DND-41 (cell line): ENCODE data around the gene SLC1A2.

ENCODE experiments used
- ATAC-seq: fragments of 200-7000 bp; cut with Tn5 transposase; 3 replicates; pipeline ENCODE4 v1.9.1; 2021; ENCODE audit warnings: low read depth; ENCODE audit not compliant: insufficient read depth
- DNase-seq: peaks from one replicate; pipeline ENCODE4 v3.0.0-alpha.2; 2020
- H2AFZ ChIP-seq: 2 replicates; pipeline ENCODE4 v1.6.0; 2012; ENCODE audit warnings: low read depth, low read length
- H3K27ac ChIP-seq: 2 replicates; pipeline ENCODE4 v1.5.1; 2012; ENCODE audit warnings: low read length, inconsistent platforms
- H3K27me3 ChIP-seq: fragments of 200-600 bp; sonication (generic); 2 replicates; pipeline ENCODE4 v1.6.0; 2012; ENCODE audit warnings: low read length, mild to moderate bottlenecking, inconsistent platforms; ENCODE audit not compliant: insufficient read depth, poor library complexity
- H3K36me3 ChIP-seq: 2 replicates; pipeline ENCODE4 v1.5.1; 2012; ENCODE audit warnings: low read length, inconsistent platforms; ENCODE audit not compliant: insufficient read depth
- H3K4me1 ChIP-seq: 2 replicates; pipeline ENCODE4 v1.5.1; 2012; ENCODE audit warnings: mild to moderate bottlenecking, low read length; ENCODE audit not compliant: insufficient read depth
- H3K4me2 ChIP-seq: 2 replicates; pipeline ENCODE4 v1.6.0; 2012; ENCODE audit warnings: mild to moderate bottlenecking, moderate library complexity, low read length, inconsistent platforms; ENCODE audit not compliant: insufficient read depth
- H3K4me3 ChIP-seq, 2 experiments: fragments of 200-600 bp in 1 of 2; shearing (Covaris generic) in 1 of 2; 2 replicates each; pipeline ENCODE4 v1.5.1; 2012 to 2016; ENCODE audit warnings: inconsistent platforms in 2 of 2, low read length in 2 of 2, mild to moderate bottlenecking in 2 of 2, low read depth in 1 of 2, moderate library complexity in 1 of 2
- H3K79me2 ChIP-seq: 2 replicates; pipeline ENCODE4 v1.6.0; 2012; ENCODE audit warnings: low read length, inconsistent platforms; ENCODE audit not compliant: insufficient read depth
- H3K9ac ChIP-seq: 2 replicates; pipeline ENCODE4 v1.6.0; 2012; ENCODE audit warnings: low read depth, mild to moderate bottlenecking, inconsistent platforms, low read length, moderate library complexity
- H3K9me3 ChIP-seq: 2 replicates; pipeline ENCODE4 v1.5.1; 2012; ENCODE audit warnings: low read length, moderate library complexity, mild to moderate bottlenecking, inconsistent platforms; ENCODE audit not compliant: insufficient read depth, severe bottlenecking
- H4K20me1 ChIP-seq: 2 replicates; pipeline ENCODE4 v1.6.0; 2012; ENCODE audit warnings: low read length; ENCODE audit not compliant: insufficient read depth
- CTCF ChIP-seq: IDR thresholded peaks from 2 replicates; pipeline ENCODE4 v1.5.1; 2012; ENCODE audit warnings: borderline replicate concordance, low read length, moderate library complexity, mild to moderate bottlenecking; ENCODE audit not compliant: poor library complexity, severe bottlenecking; ENCODE audit errors: extremely low read depth
- EZH2 ChIP-seq: IDR thresholded peaks from 3 replicates; pipeline ENCODE4 v1.6.1; 2012; ENCODE audit warnings: borderline replicate concordance, low read depth, mild to moderate bottlenecking, moderate library complexity, low read length, inconsistent platforms; ENCODE audit not compliant: severe bottlenecking

SLC1A2 gene

GRCh38 chr11:35424157-35424940, 5.0 kb upstream of the SLC1A2 start:
- no peak for ATAC-seq
- Histone ChIP-seq H3K4me1 (no peaks in the 10 kb centered on the region), H3K27ac (no peak overlapping the region), H3K9ac (no peak overlapping the region), H3K79me2 (no peaks in the 10 kb centered on the region), H4K20me1 (no peaks in the 10 kb centered on the region), H3K27me3 (peaks cover 24% of the 10 kb centered on the region), H3K36me3 (no peaks in the 10 kb centered on the region), H3K4me3 (no peak overlapping the region), H3K9me3 (no peaks in the 10 kb centered on the region), H3K4me2 (no peak overlapping the region), H2AFZ (no peak overlapping the region)
- no peak for DNase-seq
- TF ChIP-seq EZH2 (no peak), CTCF (no peak)

GRCh38 chr11:35420371-35420770, 1.0 kb upstream of the SLC1A2 start:
- no peaks in the 10 kb centered on the region for H3K9me3 ChIP-seq
- no peaks in the 10 kb centered on the region for H3K36me3 ChIP-seq
- no peak overlapping the region for H2AFZ ChIP-seq
- H3K79me2 ChIP-seq: no peaks in the 10 kb centered on the region
- H3K9ac ChIP-seq: no peak overlapping the region
- no peak overlapping the region for H3K4me2 ChIP-seq
- no peaks in the 10 kb centered on the region for H3K4me1 ChIP-seq
- peaks cover 19% of the 10 kb centered on the region for H3K27me3 ChIP-seq
- ATAC-seq (no peak), DNase-seq (no peak)
- no peak for TF ChIP-seq CTCF
- no peak for TF ChIP-seq EZH2
- H4K20me1 ChIP-seq: no peaks in the 10 kb centered on the region
- H3K4me3 ChIP-seq: no peak overlapping the region
- H3K27ac ChIP-seq: no peak overlapping the region

- Histone ChIP-seq H3K9ac (no peak overlapping the region), H3K4me1 (no peaks in the 10 kb centered on the region), H4K20me1 (no peaks in the 10 kb centered on the region), H3K36me3 (no peaks in the 10 kb centered on the region), H3K9me3 (no peaks in the 10 kb centered on the region), H3K27me3 (peaks cover 17% of the 10 kb centered on the region), H3K27ac (no peak overlapping the region), H3K4me2 (no peak overlapping the region), H3K79me2 (no peaks in the 10 kb centered on the region), H2AFZ (no peak overlapping the region), H3K4me3 (no peak overlapping the region)
- ATAC-seq (no peak), DNase-seq (no peak)
- no peak for TF ChIP-seq EZH2
- no peak for TF ChIP-seq CTCF
Measured at GRCh38 chr11:35419830-35420333, 524 bp upstream of the SLC1A2 start.
